MM.1S (cell line): ENCODE data around the gene SEMA6A.

Experiments used
- DNase-seq: peaks from one replicate; pipeline ENCODE4 v3.0.0-alpha.2; 2015
- H2AFZ ChIP-seq: fragments of 300-600 bp; sonication (generic); 2 replicates; pipeline ENCODE4 v1.6.0; 2016; ENCODE audit warnings: antibody characterized with exemption, low read length
- H3F3A ChIP-seq: fragments of 300-600 bp; sonication (generic); 2 replicates; pipeline ENCODE4 v1.6.1; 2016; ENCODE audit warnings: mild to moderate bottlenecking, antibody characterized with exemption, low read length, moderate library complexity, mixed read lengths; ENCODE audit not compliant: insufficient read depth
- H3K27ac ChIP-seq: fragments of 300-600 bp; sonication (generic); 2 replicates; pipeline ENCODE4 v1.5.1; 2016; ENCODE audit warnings: mild to moderate bottlenecking, low read length
- H3K27me3 ChIP-seq: fragments of 300-600 bp; sonication (generic); replicated peaks from 2 replicates; pipeline ENCODE4 v1.6.0; 2016; ENCODE audit warnings: low read length; ENCODE audit not compliant: insufficient read depth
- H3K36me3 ChIP-seq: fragments of 300-600 bp; sonication (generic); replicated peaks from 2 replicates; pipeline ENCODE4 v1.6.1; 2016; ENCODE audit warnings: mild to moderate bottlenecking, low read length, mixed read lengths; ENCODE audit not compliant: insufficient read depth
- H3K4me1 ChIP-seq: fragments of 300-600 bp; sonication (generic); 2 replicates; pipeline ENCODE4 v1.6.1; 2016; ENCODE audit warnings: low read length, mixed read lengths
- H3K4me2 ChIP-seq: fragments of 300-600 bp; sonication (generic); 2 replicates; pipeline ENCODE4 v1.6.0; 2016; ENCODE audit warnings: low read depth, low read length
- H3K4me3 ChIP-seq: fragments of 300-600 bp; sonication (generic); 2 replicates; pipeline ENCODE4 v1.5.1; 2016; ENCODE audit warnings: low read length, mixed read lengths
- H3K79me2 ChIP-seq: fragments of 300-600 bp; sonication (generic); 2 replicates; pipeline ENCODE4 v1.6.1; 2016; ENCODE audit warnings: mixed run types, low read length, mixed read lengths
- H3K9ac ChIP-seq: fragments of 300-600 bp; sonication (generic); 2 replicates; pipeline ENCODE4 v1.6.1; 2016; ENCODE audit warnings: low read length, mixed read lengths
- H3K9me2 ChIP-seq: fragments of 300-600 bp; sonication (generic); replicated peaks from 2 replicates; pipeline ENCODE4 v1.6.1; 2016; ENCODE audit warnings: mild to moderate bottlenecking, low read length, mixed read lengths; ENCODE audit not compliant: insufficient read depth
- H3K9me3 ChIP-seq: fragments of 300-600 bp; sonication (generic); replicated peaks from 2 replicates; pipeline ENCODE4 v1.6.1; 2016; ENCODE audit warnings: mild to moderate bottlenecking, low read length, mixed read lengths; ENCODE audit not compliant: insufficient read depth
- H4K20me1 ChIP-seq: fragments of 300-600 bp; sonication (generic); 2 replicates; pipeline ENCODE4 v1.6.1; 2016; ENCODE audit warnings: mild to moderate bottlenecking, low read length, moderate library complexity, mixed read lengths; ENCODE audit not compliant: insufficient read depth
- EZH2 ChIP-seq: fragments of 300-600 bp; sonication (generic); optimal IDR thresholded peaks from 2 replicates; pipeline ENCODE3; 2017; ENCODE audit warnings: low read depth, mild to moderate bottlenecking, antibody characterized with exemption, low read length, mixed read lengths
- EZH2phosphoT487 ChIP-seq: fragments of 300-600 bp; sonication (generic); IDR thresholded peaks from 2 replicates; pipeline ENCODE4 v1.6.1; 2018; ENCODE audit warnings: antibody characterized with exemption, low read length
- TF ChIP-seq, protein P1 (sequence below): fragments of 300-600 bp; sonication (generic); IDR thresholded peaks from 2 replicates; pipeline ENCODE4 v1.5.1; 2016; ENCODE audit warnings: antibody characterized with exemption, low read length, mixed read lengths

SEMA6A gene

DNA sequence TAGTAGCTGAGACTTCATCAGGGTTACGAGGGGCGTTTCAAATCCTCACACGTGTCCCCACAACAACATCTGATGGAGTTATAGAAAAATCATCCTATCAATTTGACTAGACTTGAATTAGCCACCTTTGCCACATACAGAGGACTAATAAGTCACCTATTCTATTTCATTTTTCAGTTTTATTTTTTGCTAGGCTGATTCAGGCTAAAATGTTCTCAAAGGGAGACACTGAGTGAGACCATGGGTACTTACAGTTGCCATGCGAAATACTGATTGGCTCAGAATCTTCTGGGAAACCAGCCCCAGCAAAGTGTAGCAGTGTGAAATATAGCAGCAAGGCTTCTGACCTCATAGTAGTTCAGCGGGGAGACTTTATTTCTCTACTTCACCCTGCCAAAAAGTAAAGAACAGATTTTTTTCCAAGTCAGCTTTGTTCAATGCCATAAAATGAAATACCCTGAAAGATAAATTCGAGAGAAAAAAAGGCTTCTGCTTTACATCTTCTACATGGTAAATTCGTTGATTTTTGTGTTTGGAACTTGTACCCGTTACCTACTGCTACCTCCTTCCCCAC is 69.9 kb downstream of the SEMA6A start:
- no peaks in the 10 kb centered on the region for H3K79me2 ChIP-seq
- TF ChIP-seq, protein P1, sequence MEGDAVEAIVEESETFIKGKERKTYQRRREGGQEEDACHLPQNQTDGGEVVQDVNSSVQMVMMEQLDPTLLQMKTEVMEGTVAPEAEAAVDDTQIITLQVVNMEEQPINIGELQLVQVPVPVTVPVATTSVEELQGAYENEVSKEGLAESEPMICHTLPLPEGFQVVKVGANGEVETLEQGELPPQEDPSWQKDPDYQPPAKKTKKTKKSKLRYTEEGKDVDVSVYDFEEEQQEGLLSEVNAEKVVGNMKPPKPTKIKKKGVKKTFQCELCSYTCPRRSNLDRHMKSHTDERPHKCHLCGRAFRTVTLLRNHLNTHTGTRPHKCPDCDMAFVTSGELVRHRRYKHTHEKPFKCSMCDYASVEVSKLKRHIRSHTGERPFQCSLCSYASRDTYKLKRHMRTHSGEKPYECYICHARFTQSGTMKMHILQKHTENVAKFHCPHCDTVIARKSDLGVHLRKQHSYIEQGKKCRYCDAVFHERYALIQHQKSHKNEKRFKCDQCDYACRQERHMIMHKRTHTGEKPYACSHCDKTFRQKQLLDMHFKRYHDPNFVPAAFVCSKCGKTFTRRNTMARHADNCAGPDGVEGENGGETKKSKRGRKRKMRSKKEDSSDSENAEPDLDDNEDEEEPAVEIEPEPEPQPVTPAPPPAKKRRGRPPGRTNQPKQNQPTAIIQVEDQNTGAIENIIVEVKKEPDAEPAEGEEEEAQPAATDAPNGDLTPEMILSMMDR = no peak
- H3K4me1 ChIP-seq = no peaks in the 10 kb centered on the region
- no peaks in the 10 kb centered on the region for H4K20me1 ChIP-seq
- H3K27me3 ChIP-seq = no peaks in the 10 kb centered on the region
- H3K4me3 ChIP-seq = no peak overlapping the region
- H3K9ac ChIP-seq = no peak overlapping the region
- H3K9me2 ChIP-seq = no peaks in the 10 kb centered on the region
- no peaks in the 10 kb centered on the region for H3K9me3 ChIP-seq
- H2AFZ ChIP-seq = no peak overlapping the region
- no peaks in the 10 kb centered on the region for H3F3A ChIP-seq
- no peak overlapping the region for H3K27ac ChIP-seq
- no peaks in the 10 kb centered on the region for H3K36me3 ChIP-seq
- no peak for DNase-seq
- H3K4me2 ChIP-seq = no peak overlapping the region

DNA sequence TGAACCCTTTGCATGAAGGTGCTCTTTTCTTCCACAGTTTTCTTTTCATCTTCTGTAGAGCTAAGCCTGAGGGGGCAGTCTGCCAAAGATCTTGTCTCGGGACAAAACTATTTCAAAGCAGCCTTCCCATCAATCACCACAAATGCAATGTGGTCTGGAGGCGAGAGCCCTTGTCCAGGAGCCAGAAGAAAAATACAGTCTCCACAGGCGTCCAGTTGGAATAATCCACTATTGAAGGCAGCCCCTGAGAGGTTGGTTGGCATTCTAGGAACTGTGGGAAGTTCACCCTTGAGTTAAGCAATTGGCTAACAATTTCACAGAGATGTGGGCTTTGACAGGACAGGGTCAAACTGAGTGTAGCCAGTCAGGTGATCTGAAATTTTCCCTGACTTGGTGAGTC is 72.0 kb downstream of the SEMA6A start:
- no peaks in the 10 kb centered on the region for H3K4me1 ChIP-seq
- no peak overlapping the region for H3K4me2 ChIP-seq
- no peaks in the 10 kb centered on the region for H4K20me1 ChIP-seq
- H3K27me3 ChIP-seq = no peaks in the 10 kb centered on the region
- no peaks in the 10 kb centered on the region for H3K9me3 ChIP-seq
- H3K36me3 ChIP-seq = no peaks in the 10 kb centered on the region
- no peak overlapping the region for H3K4me3 ChIP-seq
- no peaks in the 10 kb centered on the region for H3F3A ChIP-seq
- TF ChIP-seq EZH2 (no peak), EZH2phosphoT487 (no peak)
- TF ChIP-seq, protein P1 = no peak
- no peaks in the 10 kb centered on the region for H3K9me2 ChIP-seq
- DNase-seq = no peak
- H3K79me2 ChIP-seq = no peaks in the 10 kb centered on the region
- H3K9ac ChIP-seq = no peak overlapping the region
- H2AFZ ChIP-seq = no peak overlapping the region
- no peak overlapping the region for H3K27ac ChIP-seq

DNA sequence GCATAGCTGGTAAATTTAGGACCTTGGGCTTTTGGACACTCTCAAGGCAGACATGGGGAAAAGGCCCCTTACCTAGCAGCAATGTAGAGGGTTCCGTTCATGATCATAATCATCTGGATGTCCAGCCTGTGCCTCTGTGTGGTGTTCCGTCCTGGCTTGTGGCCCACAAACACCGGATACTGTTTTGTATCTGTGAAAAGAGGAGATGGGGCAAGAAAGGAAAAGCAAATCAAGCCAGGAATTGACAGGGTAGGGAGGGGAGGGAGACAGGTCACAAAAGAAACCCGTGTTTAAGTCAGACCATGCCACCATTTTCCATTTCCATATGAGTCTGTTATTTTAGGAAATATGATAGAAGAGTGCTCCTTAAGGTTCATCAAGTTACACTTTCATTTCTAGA is 72.5 kb downstream of the SEMA6A start:
- Histone ChIP-seq H3K36me3 (no peaks in the 10 kb centered on the region), H2AFZ (no peak overlapping the region), H3K4me1 (no peaks in the 10 kb centered on the region), H4K20me1 (no peaks in the 10 kb centered on the region), H3K4me3 (no peak overlapping the region), H3K9ac (no peak overlapping the region), H3K79me2 (no peaks in the 10 kb centered on the region), H3K4me2 (no peak overlapping the region), H3K9me2 (no peaks in the 10 kb centered on the region), H3K27ac (no peak overlapping the region), H3K27me3 (no peaks in the 10 kb centered on the region), H3F3A (no peaks in the 10 kb centered on the region), H3K9me3 (no peaks in the 10 kb centered on the region)
- DNase-seq = no peak
- no peak for TF ChIP-seq EZH2
- TF ChIP-seq, protein P1 = no peak
- TF ChIP-seq EZH2phosphoT487 = no peak
